Inflammatory macrophage treated with lipopolysaccharide for 1 hour (primary cell): ENCODE data around the gene UBASH3A.
A peak's percentile ranks its signal among the peaks of the same experiment; 100 is the strongest.

Experiments
- DNase-seq, 2 donors: peaks; one replicate each; pipeline ENCODE4 v3.0.0-alpha.2; 2020 to 2022

Gene UBASH3A

DNA sequence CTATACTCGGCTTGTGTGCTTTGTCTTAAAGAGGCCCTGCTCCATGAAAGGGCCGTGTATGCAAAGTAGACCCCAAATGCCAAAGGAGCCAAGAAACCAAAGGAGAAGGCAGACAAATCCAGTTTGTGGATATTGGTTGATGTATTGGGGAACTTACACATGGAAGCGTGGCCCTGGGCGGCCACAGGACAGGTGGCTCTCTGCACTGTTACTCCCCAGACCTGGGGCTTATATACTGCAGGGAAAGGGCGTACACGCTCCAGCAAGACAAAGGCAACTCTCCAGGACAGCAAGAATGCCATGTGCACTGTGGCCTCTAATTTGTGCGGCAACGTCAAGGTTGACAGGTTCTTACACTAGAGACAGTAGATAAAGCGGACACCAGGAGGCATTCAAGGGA, 67.5 kb downstream of the UBASH3A start:
- DNase-seq = no peak

DNA sequence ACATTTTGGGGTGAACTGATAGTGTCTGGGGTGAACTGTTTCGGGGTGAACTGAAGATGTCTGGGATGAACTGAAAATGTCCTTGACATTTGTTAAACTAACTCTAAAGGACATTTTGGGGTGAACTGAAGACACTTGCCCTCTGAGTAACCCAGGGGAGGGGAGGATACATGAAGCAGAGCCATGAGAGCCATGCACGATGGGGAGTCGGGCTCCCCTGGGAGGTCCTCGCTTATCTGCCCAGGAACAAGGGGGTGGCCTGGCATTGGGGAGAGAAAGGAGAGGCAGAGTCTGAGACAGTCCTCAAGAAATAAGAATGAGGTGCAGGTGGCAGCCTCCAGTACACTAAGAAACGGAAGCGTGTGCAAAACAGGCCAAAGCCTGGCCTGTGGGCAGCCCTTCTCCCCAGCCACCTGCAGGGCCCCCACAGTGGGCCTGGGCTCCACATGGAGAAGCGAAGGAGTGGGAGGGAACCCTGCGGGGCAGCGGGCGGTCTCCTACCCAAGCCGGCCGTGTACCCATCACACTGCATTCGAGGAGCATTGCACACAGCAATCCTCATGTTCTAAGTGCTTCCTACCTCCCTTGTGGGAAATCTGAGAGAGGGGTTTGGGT, 68.1 kb downstream of the UBASH3A start:
- DNase-seq = no peak

DNA sequence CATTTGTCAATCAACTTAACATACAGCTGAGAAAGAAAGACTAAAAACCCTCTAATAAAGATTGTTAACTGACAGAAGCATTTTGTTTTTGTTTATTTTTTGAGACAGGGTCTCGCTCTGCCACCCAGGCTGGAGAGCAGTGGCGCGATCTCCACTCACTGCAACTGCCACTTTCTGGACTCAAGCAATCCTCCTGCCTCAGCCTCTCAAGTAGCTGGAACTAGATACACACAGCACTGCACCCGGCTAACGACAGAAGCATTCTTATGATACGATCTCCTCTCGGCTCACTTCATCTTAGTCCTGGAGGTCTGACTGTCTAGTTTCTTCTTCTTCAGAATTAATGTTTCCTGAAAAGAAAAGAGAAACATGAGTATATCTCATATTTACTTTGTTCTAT, 68.8 kb downstream of the UBASH3A start:
- no peak for DNase-seq

DNA sequence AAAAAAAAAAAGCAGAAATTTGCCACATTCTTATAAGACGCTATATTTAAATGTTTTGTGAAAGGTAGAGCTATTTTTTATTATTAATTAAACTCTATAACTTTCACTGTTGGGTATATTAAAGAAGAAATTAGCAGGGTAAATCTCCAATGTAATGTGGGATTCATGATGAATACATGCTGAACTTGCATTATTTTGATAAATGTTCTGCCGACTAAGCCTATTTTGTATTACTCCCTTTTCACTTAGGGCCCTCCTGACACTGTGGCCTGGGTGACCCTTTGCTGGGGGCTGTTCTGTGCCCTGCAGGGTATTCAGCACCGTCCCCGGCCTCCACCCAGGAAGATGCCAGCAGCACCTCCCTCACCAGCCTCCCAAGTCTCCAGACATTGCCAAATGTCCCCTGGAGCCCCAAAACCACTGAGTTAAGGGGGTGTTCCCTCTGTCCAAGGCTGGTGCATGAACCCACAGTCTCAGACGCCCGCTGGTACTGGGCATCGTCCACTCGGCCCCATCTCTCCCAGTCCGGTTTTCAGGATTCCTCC, 69.9 kb downstream of the UBASH3A start:
- DNase-seq = no peak

DNA sequence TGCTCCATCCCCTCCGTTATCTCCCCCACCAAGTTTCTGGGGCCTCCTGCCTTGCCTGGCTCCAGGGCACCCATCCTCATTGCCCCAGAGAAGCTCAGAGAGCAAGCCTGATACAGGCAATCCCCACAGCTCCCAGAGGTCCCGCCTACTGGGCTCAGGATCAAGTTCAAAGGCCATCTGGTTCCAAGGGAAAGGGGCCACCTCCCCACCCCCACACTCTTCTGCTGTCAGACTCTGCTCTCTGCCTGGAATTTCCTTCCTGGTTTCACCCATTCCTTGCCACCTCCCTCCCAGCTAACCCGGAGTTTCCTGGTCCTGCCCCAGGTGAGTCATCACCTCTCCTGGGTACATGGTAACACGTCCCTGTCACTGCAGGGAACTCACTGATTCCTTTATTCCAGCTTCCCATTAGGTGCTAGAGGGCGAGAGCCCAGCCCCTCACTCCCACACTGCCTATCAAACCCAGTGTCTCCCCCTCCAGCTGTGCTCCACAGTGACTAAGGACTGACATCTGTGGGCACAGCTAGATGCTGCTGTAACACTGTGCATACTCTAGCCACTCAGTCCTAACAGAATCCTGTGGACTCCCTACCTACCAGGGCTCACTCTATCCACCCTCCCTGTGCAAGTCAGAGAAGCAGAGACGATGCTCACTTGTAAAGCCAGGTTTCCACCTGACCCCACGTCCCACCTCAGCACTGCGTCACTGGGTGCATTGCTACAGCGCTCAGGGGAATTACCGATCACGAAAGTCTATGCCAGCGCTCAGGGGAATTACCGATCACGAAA, 70.5 kb downstream of the UBASH3A start:
- peak in 1 of 2 donors; percentile 64 for DNase-seq

DNA sequence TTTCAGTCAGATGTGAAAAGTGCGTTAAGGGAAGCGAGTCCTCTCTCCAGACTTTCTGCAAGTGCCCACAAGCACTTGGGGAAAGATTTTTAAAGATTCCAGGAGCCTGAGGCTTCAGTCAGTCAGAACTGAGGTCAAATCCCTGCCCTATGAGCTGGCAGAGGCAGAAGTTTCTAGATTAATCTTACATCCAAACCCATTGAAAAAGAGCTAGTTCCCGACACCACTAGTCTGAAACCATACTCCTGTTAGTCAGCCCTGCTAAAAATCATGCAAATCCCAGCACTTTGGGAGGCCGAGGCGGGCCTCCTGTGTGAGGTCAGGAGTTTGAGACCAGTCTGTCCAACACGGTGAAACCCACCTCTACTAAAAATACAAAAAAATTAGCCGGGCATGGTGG, 71.3 kb downstream of the UBASH3A start:
- DNase-seq = no peak

DNA sequence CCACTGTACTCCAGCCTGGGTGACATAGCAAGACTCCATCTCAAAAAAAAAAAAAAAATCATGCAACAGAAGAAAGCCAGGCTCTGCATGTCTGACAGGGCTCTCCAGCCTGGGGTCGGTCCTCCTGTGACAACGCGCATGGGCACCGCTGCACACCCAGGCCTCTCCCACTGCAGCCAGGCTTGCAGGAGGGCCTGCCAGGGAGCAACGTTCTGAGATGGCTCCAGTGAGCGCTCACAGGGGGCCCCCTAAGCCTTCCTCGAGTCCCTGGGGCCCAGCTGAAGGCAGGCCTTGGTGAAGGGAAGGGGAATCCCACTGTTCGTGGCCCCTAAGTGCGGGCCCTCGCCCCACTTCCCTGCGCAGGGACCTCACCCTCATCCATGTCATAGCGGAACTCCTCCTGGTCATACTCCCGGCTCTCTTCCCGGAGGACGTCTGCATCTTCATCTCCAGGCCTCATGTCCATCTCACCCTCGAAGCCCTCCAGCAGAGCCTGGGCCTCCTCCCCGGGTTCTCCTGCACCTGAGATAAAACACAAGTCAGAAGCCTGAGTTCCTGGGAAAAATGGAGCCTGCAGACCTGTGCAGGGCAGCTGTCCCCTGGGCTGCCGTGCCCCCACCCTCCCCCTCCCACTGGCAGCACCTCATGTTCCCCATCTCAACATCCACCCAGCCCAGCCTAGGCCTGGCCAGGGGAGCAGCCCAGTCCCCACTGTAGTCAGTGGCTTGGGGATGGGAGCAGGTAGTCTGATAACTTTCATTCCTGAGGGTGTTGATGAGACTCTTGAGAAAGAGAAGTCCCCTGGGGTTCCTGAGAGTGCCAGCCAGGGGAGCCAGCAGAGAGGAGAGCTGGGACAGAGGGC, 72.1 kb downstream of the UBASH3A start:
- DNase-seq = no peak

DNA sequence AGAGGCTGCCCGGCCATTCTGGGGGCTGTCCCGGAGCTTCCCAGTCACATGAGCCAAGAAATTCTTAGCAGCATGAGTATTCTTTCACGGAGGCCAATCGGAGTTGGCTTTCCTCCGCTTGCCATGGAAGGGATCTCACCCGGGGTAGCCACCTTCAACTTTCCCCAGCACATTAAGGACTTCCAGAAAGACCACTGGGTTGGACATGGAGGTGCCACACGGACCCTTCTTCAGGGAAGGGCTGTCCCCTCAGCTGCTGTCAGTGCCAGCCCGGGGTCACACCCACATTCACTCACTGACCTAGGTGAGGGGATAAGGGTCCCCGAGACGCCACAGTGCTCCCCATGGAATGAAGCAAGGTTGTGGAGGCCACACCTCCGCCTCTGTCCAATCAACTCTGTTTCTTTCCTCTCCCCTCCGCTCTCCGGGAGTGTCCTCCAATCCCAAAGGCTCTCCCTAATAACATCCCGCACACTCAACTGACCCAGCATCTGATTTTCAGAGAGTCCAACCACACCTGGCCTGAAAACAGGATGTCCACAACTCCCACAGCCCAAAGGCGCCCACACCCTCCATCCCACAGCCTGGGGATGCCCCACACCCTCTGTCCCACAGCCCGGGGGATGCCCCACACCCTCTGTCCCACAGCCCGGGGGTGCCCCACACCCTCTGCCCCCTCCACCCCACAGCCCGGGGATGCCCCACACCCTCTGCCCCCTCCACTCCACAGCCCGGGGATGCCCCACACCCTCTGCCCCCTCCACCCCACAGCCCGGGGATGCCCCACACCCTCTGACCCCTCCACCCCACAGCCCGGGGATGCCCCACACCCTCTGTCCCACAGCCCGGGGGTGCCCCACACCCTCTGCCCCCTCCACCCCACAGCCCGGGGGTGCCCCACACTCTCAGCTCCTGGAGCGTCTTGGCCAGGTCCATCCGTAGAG, 73.0 kb downstream of the UBASH3A start:
- no peak for DNase-seq

DNA sequence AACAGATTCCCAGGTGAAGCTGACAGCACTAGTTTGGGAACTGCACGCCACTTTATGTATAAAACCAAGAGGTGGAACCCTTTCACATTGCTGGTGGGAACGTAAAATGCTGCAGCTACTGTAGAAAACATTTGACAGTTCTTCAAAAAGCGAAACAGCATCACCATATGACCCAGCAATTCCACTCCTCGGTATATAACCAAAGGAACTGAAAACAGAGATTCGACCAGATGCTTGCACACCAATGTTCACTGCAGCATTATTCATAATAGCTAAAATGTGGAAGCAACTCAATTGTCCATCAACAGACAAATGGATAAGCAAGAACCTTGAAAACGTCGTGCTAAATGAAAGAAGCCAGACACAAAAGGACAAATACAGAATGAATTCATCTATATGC, 74.8 kb downstream of the UBASH3A start:
- no peak for DNase-seq

DNA sequence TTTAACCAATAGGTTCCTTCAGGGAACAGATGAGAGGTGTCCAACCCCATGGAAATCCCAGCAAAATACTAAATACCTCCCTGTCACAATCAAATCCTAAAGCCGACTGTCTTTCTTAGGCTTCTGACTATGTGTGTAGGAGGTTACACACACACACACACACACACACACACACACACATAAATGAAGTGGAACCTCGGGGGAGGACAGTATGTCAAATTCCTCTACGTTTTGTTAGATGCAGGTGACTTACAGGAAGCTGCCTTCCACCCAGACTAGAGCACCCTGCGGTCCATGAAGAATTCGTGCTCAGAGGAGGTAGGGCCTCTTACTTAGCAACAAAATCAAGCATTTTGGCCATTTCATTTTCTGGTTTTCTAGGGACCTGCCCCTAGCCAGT, 75.9 kb downstream of the UBASH3A start:
- DNase-seq = no peak

DNA sequence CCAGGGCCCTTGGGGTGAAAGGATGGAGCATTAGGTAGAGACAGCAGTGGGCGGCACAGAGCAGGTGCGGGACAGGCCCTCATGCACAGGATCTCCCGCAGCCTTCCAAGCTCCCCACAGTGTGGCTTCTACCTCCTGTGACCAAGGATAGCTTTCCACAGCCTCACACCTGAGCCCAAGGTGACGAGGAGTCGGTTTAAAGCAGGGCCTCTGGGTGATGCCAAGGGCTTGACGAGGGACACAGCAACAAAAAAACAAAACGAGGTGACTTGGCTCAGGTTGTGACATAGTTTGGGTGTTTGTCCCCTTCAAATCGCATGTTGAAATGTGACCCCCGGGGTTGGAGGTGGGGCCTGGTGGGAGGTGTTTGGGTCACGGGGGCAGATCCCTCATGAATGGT, 77.0 kb downstream of the UBASH3A start:
- no peak for DNase-seq

DNA sequence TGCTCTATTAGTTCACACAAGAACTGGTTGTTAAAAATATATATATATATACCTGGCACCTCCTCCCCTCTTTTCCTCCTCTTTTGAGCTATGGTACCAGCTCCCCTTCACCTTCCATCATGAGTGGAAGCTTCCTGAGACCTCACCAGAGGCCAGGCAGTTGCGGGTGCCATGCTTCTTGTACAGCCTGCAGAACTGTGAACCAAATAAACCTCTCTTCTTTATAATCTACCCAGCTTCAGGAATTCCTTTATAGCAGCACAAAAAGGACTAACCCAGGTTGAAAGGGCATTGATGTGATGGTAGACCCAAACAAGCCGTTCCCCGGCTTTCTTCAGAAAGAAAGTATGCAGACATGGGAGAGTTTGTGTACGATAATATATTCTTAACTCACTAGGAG, 77.5 kb downstream of the UBASH3A start:
- no peak for DNase-seq

DNA sequence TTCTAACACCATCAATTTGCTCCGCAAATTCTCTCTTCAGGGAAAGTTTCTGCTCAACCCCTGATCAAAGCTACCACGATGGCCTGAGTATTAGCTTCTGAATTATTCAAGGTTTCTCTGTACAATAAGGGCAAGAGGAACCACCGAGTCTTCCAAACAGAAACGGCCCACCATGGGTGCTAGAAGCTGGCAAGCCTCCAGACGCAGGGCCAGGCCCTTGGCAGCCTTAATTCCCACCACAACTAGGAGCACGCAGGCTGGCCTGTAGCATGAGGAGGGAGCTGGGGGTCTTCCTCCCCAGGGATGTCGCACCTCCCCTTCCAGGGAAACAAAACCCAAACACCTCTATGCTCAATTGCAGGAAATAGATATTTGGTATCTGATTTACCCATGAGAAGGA, 81.3 kb downstream of the UBASH3A start:
- no peak for DNase-seq

DNA sequence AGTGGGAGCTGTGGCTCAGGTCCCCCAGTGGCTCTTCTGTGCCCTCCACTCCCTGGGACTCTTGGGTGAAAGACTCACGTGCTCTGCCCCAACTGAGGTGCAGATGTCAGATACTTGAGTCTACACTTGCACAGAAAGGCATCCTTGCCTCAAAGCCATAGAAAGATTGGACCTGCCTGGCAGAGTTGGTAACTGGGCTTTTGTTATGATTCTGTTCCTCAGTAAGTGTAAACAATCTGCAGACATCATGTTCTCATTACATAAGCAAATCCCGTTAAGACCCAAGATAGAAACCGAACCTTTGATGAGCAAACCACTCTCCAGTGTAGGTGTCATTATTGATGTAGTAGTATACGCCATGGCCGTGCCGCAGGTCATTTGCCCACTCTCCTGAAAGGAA, 82.4 kb downstream of the UBASH3A start:
- no peak for DNase-seq

DNA sequence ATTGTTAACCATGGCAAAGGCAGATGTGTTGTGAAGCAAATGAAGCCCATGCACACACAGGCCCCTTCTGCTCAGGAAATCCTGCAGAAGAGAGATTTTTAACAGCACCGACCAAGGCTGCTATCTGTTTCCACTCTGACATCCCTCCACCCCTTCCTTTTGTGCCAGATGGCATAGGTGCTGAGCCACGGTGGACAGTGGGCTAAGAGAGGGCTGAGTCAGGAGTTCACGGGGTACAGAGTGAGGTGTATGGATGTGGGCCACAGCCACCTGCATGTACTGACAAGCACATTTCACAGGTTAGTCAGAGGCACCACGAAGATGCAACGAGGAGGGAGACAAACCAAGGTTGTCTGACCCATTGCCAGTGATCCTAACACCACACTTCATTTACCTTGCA, 82.8 kb downstream of the UBASH3A start:
- DNase-seq = no peak

DNA sequence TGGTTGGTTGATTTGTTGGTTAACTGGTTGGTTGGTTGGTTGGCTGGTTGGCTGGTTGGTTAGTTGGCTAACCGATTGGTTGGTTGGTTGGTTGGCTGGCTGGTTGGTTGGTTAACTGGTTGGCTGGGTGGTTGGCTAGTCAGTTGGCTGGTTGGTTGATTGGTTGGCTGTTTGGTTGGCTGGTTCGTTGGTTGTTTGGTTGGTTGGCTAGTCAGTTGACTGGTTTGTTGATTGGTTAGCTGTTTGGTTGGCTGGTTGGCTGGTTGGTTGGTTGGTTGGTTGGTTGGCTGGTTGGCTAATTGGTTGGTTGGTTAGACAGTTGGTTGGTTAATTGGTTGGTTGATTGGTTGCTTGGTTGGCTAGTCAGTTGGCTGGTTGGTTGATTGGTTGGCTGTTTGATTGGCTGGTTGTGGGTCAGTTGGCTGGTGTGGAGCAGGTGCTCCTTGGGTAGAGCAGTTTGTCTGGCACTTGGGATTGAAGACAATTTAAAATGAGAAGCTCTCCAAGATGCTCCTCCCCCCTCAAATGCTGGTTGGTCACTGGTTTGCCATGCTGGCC, 85.4 kb downstream of the UBASH3A start:
- DNase-seq = no peak

DNA sequence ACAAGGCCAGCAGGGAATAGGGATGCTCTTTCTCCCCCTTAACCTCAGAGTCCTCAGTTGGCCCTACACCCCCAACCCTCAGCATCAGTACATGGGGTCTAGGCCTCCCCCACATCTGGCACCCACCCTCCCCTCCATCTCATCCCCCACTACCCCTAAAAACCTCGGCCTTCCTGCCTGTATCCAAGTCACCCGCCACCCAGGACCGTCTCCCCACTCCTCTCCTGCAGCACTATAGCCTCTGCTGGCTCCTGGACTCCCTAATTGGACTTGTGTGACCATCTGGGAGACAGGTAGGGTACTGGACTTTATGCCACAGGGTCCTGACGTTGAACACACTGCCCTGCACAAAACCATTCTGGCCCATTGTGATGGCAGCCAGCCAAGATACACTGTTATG, 86.3 kb downstream of the UBASH3A start:
- no peak for DNase-seq

DNA sequence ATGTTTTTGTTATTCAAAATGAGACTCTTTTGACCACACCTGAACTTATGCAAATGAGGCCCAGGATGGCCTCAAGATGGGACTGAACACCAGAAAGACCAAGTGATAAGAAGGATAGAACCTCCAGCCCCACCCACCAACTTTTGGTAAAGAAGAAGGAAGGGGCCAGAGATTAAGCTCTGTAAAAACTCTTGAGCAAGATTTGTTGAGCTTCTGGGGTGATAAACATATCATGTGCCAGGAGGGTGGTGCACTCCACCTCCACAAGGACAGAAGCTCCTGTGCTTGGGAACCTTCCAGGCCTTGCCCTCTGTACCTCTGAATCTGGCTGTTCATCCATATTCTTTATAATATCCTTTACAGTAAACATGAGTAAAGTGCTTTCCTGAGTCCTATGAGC, 87.0 kb downstream of the UBASH3A start:
- DNase-seq = peak in 1 of 2 donors; percentile 6

DNA sequence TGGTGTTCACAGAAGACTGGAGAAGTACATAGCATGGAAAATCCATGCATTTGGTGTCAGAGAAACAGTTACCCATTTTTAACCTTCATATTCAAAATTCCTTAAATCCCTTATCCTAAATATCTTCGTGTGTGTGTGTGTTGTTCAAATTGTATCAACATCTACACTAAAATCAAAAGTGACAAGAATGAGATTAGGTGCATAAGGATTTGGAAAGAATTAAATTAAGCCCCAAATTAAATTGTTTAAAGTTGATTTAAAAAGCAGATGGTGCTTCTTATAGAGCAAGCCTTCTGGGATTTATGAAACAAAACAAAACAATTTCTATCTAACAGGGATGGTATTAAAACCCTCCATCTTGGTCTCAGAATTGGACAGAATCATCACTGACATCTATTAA, 87.6 kb downstream of the UBASH3A start:
- DNase-seq = no peak

DNA sequence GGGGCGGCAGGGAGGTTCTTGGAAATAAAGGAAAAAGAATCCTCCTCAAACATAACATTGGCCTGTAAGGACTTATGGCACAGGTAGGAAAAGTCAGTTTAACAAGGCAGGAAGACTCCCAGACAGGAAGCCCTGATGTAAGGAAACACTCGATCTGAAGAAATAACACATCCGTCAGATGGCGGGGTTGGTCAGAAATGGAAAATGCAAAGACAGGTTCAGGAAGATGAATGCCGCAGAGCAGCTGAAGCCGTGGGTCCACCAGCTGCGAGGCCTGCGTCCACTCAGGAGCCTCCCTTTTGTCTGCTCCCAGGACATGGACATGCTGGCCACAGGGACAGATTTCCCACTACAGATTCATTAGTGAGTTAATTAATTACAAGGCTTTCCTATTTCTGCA, 88.5 kb downstream of the UBASH3A start:
- no peak for DNase-seq

DNA sequence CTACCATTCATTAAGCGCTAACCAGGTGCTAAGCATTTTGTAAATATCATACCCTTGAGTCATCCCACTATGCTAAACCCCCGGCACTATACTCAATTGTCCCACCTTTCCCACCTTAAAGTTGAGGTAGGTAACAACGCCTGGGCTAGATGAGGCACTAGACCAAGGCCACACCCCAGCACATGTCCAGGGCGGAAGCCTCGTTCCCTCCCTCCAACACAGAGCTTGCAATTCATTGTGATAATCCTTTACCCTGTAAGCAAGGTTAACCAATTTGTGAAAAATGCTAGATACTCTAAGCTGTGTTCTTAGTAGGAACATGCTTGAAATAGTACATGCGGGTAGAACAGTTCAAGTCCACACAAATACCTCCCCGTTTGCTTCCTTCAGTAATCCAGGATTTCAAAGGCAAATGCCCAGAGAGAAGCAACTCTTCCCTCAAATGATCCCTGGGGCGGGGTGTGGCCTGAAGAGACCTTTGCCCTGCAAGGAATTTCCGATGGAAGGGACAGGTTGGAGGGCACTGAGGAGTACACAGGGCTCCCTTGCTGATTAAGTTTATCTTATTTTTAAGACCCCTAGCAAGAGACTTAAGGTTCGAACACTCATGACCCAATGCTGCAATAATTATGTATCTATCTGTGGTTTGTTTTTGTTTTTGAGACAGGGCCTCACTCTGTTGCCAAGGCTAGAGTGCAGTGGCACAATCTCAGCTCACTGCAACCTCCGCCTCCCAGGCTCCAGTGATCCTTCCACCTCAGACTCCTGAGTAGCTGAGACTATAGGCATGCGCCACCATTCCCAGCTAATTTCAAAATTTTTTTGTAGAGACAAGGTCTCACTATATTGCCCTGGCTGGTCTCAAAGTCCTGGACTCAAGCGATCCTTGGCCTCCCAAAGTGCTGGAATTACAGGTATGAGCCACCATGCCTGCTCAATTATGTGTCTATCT, 89.7 kb downstream of the UBASH3A start:
- DNase-seq = no peak
